Activated CD4-positive, alpha-beta T cell treated with anti-CD3 and anti-CD28 coated beads for 24 hours (primary cell): Measurements from ENCODE around the gene RANBP17.

Source experiments
- DNase-seq, 2 donors: peaks; one replicate each; pipeline ENCODE4 v3.0.0-alpha.2; 2020; ENCODE audit warnings: low read depth in 2 of 2

RANBP17 gene

GRCh38 chr5:171249460-171249859 is 387.6 kb downstream of the RANBP17 start:
- no peak for DNase-seq

GRCh38 chr5:171250738-171251137 is 388.9 kb downstream of the RANBP17 start:
- DNase-seq: no peak

DNA sequence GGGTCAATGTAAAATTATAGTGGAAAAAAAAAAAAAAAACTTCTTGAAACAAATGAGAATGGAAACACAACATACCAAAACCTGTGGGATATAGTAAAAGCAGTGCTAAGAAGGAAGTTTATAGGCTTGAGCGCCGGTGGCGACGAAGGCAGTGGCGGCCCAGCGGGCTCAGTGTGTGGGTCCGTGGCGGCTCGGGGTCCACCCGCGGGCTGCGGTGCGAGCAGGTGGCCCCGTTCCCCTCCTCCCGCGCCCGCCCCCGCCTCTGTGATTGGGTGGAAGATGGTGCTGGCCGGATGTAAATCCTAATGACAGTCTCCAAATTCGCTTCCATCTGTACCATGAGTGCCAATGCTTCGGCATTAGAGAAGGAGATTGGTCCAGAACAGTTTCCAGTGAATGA is 389.7 kb downstream of the RANBP17 start:
- DNase-seq: no peak

- no peak for DNase-seq
These were observed 390.9 kb downstream of the RANBP17 start for GRCh38 chr5:171252674-171253073.

DNA sequence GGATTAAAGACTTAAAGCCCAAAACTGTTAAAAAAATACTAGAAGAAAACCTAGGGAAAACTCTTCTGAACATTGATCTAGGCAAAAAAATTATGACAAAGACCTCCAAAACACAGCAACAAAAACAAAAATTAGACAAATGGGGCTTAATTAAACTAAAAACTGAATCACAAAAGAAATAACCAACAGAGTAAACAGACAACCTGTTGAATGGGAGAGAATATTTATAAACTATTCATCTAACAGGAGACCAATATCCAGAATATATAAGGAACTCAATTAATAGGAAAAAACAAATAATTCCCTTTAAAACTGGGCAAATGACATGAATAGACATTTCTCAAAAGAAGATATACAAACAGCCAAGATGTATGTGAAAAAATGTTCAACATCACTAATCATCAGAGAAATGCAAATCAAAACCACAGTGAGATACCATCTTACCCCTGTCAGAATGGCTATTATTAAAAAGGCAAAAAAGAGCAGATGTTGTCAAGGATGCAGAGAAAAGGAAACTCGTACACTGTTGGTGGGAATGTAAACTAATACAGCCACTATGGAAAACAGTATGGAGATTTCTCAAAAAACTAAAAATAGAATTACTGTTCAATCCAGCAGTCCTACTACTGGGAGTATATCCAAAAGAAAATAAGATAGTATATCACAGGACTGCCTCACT is 397.1 kb downstream of the RANBP17 start:
- DNase-seq: no peak

DNA sequence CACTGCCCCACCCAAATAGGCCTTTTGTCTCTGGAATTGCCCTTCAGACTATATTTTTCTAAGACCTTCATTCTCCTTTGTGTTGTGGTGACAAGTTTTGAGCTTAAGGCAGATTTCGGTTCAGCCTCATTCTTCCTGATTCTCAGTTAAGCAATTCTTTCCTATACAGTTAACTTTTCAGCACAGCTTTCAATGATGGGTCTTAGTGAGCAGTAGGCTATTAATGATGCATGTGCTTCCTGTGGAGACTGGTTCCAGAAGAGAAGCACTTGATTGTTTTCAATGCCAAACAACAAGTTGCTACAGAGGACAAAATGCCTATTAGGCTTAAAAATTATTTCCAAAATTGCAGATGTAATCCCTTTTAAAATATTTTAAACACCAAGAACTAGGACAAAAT is 399.5 kb downstream of the RANBP17 start:
- DNase-seq: no peak

DNA sequence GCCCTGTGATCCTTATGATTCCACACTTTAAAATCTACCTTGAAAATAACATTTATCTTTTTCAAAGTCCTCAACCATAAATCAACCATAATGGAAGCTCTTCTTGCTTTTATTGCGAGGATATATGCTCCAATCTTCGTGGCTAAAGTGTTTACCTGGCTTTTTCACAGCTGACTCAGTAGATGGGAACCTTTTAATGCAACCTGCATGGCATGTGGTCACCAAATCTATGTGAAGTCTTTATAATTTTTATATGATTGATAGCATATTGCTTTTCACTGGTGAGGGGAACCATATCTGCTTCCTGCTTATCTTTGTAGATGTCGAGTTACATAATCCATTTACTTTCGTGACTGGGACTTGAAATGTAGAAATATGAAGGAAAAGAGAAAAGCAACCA is 400.1 kb downstream of the RANBP17 start:
- no peak for DNase-seq

GRCh38 chr5:171263181-171263580 is 401.4 kb downstream of the RANBP17 start:
- no peak for DNase-seq

DNA sequence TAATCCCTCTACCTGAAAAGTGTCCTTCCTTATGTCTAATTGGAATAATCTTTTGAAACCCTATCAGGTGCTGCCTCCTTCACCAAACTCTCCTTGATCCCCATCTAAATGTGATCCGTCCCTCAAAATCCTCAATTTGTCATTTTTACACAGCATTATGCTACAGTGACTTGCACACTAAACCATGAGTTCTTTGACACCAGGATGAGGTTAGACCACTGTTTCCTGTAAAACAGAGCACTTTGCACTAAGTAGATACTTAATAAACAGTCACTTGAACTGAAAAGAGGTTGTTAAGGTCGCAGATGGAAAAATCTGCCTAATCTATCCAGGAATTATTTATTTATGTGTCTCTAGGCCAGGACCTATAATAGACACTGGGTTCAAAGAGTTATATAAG is 403.0 kb downstream of the RANBP17 start:
- no peak for DNase-seq

- DNase-seq: no peak
These were observed 407.1 kb downstream of the RANBP17 start for GRCh38 chr5:171268700-171269620.

- DNase-seq: no peak
These were observed 407.9 kb downstream of the RANBP17 start for GRCh38 chr5:171269717-171270116.

GRCh38 chr5:171270136-171270535 is 408.3 kb downstream of the RANBP17 start:
- no peak for DNase-seq

DNA sequence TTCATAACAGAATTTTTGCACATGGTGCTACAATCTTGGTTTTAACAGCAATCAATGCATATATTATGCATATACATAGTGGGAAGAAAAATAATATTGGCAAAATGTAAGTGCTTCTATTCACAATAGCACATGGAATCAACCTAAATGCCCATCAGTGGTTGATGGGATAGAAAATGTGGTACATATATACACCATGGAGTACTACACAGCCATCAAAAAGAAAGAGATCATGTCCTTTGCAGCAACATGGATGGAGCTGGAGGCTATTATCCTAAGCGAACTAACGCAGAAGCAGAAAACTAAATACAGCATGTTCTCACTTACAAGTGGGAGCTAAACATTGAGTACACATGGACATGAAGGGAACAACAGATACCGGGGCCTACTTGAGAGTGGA is 410.0 kb downstream of the RANBP17 start:
- no peak for DNase-seq

- DNase-seq: no peak
These were observed 411.5 kb downstream of the RANBP17 start for GRCh38 chr5:171272996-171273970.

DNA sequence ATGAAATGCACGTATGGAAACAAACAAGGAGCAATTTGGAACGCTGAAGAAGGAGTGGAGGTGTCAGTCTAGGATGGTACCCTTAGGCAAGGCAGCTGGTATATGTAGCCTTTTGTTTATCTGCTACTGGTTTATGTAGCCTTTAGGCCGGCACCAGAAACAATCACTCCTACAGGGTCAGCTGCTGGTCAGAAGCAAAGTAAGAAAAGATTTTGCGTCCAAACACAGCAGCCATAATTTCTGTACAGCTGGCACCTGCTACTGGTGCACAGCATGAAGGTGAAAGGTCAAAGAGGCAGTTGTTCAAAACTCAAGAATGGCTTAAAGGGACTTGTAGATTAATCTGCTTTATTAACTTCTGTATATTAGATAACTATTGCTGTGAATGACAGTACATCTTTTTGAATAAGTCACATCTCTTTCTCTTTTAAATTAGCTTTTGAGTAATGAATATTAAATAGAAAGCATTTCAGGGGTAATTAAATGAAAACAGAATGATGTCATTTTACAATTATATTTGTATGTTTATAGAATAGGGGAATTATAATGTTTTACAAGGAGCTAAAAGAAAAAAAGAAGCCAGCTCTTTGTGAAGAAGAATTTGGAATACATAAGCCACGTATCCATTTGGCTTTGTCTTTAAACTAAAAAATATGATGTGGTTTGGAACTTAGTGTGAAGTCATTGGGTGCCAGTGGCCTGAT is 414.2 kb downstream of the RANBP17 start:
- DNase-seq: no peak

- no peak for DNase-seq
These were observed 421.9 kb downstream of the RANBP17 start for GRCh38 chr5:171283753-171284152.

DNA sequence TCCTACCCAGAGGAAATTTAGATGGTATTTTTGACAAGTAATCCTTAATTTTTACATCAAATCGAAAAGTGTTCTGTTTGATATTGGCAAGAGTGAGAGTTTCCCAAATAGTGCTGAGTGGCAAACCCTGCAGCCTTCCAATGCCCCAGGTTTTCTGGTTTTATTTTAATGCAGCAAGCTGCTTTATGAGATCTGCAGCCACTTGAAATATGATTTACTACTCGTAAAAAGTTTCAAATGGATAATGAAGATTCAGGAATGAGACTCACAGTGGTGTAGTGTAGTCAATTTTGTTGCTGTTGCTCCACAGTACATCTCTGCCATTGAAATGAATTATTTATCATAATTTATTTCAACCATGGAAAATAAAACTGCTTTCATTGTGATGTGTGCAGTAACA is 423.6 kb downstream of the RANBP17 start:
- DNase-seq: no peak

- DNase-seq: no peak
These were observed 426.2 kb downstream of the RANBP17 start for GRCh38 chr5:171288066-171288465.

DNA sequence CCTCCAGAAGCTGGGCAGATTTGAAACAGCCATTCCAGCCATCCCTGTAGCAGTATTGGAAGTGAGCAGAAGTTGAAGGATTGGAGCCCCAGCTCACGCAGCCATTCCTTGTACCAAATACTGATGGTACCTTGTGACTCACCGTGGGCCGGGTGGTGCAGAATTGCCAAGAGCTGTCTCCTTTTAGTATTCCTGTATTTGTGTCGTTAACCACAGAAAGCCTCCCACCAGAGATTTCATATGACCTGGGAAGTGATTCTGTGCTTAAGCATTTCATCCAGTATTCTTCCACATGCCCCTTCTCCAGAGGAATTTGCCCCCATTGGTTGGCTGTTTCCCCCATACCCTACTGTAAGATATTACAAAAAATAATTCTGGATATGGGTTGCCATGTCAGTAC is 429.6 kb downstream of the RANBP17 start:
- no peak for DNase-seq

DNA sequence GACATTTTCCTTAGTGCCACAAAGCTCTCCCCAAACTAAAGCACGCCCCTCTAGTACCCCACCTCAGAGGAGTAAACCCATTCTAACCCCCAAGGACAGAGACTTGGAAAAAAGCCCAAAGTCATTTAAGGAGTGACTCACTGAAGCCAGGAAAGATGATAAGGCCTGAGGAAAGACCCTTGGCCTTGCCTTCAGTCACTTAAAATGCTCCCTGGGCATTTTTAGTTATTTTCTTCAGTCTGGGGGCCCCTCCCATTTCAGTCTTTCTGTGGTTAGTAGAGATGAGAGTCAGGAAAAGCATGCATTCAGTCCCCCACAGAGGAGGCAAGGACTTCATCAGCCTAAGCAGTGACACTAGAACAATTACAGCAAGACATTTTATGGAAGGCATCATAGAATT is 433.5 kb downstream of the RANBP17 start:
- DNase-seq: no peak

GRCh38 chr5:171295801-171296200 is 434.0 kb downstream of the RANBP17 start:
- DNase-seq: no peak
